Neuron (in vitro differentiated cells): ENCODE measurements around the gene KLC1.
"Not testable (repeated sequence)": the region's sequence is repeated elsewhere in the genome, so short reads cannot be mapped to it uniquely, and the experiment has no call there.

Experiments
- H2AFZ ChIP-seq: one replicate; pipeline ENCODE4 v1.6.1; 2013; ENCODE audit warnings: low read depth, mild to moderate bottlenecking, inconsistent platforms, low read length, moderate library complexity
- H3K27me3 ChIP-seq: one replicate; pipeline ENCODE4 v1.6.1; 2013; ENCODE audit warnings: low read length; ENCODE audit not compliant: insufficient read depth
- H3K36me3 ChIP-seq: one replicate; pipeline ENCODE4 v1.6.1; 2013; ENCODE audit warnings: low read length; ENCODE audit not compliant: insufficient read depth
- H3K4me1 ChIP-seq: one replicate; pipeline ENCODE4 v1.6.1; 2013; ENCODE audit warnings: low read length; ENCODE audit not compliant: insufficient read depth
- H3K4me3 ChIP-seq: 2 replicates; pipeline ENCODE4 v1.5.1; 2013; ENCODE audit warnings: mild to moderate bottlenecking, low read length, moderate library complexity
- H3K9me3 ChIP-seq: one replicate; pipeline ENCODE4 v1.6.1; 2013; ENCODE audit warnings: low read length

KLC1 gene

DNA sequence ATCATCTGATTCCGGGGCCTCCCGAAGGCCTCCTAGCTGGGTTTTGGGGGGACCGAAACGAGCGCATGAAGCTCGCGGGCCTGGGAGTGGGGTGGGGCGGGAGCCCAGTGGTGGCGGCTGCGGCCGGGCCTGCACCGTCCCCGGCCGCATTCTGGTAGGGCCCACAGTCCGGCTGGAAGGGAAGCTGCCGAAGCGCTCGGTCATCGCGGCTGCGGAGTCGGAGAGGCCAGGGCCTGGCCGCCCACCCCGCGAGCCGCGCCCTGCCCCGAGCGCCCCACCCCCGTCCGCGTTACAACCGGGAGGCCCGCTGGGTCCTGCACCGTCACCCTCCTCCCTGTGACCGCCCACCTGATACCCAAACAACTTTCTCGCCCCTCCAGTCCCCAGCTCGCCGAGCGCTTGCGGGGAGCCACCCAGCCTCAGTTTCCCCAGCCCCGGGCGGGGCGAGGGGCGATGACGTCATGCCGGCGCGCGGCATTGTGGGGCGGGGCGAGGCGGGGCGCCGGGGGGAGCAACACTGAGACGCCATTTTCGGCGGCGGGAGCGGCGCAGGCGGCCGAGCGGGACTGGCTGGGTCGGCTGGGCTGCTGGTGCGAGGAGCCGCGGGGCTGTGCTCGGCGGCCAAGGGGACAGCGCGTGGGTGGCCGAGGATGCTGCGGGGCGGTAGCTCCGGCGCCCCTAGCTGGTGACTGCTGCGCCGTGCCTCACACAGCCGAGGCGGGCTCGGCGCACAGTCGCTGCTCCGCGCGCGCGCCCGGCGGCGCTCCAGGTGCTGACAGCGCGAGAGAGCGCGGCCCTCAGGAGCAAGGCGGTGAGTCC lies at the start of gene KLC1:
Gene KLC1 (plus strand): TSS at position 528 of the 819 bp plus-strand sequence. CDS start 25,354 bp downstream, outside the sequence.
- no peaks in the 10 kb centered on the region for H3K9me3 ChIP-seq
- peaks cover 4% of the 10 kb centered on the region for H3K36me3 ChIP-seq
- H3K4me3 ChIP-seq, result peak within 1 kb of the TSS; percentile 98
- no peaks in the 10 kb centered on the region for H3K27me3 ChIP-seq
- H3K4me1 ChIP-seq, result peaks cover 13% of the 10 kb centered on the region
- H2AFZ ChIP-seq, result peak within 1 kb of the TSS; percentile 66

DNA sequence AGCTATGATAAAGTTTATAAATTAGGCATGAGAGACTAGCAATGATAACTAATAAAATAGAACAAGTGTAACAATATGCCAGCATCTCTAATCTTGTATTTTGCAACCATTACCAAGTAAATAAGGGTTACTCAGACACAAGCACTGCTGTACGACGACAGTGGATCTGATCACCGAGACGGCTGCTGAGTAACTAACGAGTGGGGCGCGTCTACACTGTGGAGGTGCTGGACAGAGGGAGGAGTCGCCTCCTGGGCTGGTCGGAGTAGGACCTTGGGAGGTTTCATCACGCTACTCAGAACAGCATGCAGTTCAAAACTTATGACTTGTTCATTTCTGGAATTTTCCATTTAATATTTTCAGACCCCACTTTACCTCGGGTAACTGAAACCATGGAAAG lies 47.8 kb upstream of the KLC1 start:
- Histone ChIP-seq H3K4me3 (no peak overlapping the region), H3K9me3 (peaks cover 3% of the 10 kb centered on the region), H3K4me1 (peaks cover 11% of the 10 kb centered on the region), H3K27me3 (no peaks in the 10 kb centered on the region), H2AFZ (no peak overlapping the region), H3K36me3 (peaks cover 43% of the 10 kb centered on the region)

DNA sequence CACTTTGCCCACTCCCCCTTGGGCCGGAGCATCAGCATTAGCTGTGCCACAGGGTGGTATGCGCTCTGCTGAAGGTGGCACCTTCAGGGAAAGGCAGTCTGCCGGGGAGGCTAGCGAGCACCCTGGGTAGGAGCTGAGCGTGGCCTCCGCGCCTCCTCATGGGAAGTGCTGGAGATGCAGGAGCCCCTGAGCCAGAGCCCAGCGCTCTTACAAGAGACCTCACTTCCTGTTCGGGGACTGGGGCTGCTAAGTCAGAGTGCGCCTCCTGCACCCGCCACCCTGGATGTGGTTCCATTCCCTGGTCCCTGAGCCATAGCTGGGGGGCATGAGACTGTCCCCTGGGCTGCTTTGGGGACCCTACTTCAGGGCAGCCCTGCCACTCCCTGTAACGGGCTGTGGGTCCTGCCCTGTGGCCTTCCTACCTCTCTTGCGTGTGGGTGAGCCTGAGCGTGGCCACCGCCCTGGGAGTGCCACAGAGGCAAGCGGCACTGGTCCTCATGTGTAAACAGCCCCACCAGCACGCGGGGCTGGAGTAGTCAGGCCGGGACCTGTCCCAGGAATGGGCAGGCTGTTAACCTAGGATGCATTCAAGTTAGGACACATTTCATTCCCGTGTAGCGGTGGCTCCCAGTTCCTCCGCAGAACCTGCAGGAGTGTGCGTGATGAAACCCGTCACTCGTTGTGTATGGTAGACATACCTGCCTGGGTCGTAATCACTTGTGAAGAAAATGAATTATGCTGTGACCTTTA lies 46.9 kb upstream of the KLC1 start:
- Histone ChIP-seq H3K4me3 (no peak overlapping the region), H3K36me3 (peaks cover 46% of the 10 kb centered on the region), H2AFZ (no peak overlapping the region), H3K27me3 (no peaks in the 10 kb centered on the region), H3K9me3 (peaks cover 3% of the 10 kb centered on the region), H3K4me1 (peaks cover 2% of the 10 kb centered on the region)

DNA sequence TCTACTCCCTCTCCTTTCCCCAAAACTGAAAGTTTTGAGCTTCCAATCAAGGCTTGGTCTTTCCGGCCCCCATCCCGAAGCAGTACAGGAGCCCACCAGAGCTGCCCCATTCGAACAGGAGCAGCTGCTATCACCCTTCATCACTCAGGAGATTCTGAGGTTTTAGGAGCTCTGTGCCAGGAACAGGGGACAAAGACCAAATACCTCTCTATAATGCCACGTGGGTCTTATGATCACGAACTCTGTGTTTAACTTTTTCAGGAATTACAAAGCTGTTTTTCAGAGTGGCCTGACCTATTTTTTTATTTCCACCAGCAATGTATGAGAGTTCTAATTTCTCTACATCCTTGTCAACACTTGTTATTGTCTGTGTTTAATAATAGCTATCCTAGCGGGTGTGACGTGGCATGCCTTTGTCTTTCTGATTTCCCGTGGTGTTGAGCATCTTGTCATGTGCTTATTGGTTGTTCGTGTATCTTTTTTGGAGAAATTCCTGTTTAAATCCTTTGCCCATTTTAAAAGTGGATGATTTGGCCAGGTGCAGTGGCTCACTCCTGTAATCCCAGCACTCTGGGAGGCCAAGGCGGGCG lies 44.6 kb upstream of the KLC1 start:
- Histone ChIP-seq H2AFZ (no peak overlapping the region), H3K9me3 (peaks cover 3% of the 10 kb centered on the region), H3K4me1 (no peaks in the 10 kb centered on the region), H3K4me3 (no peak overlapping the region), H3K27me3 (no peaks in the 10 kb centered on the region), H3K36me3 (peaks cover 41% of the 10 kb centered on the region)

DNA sequence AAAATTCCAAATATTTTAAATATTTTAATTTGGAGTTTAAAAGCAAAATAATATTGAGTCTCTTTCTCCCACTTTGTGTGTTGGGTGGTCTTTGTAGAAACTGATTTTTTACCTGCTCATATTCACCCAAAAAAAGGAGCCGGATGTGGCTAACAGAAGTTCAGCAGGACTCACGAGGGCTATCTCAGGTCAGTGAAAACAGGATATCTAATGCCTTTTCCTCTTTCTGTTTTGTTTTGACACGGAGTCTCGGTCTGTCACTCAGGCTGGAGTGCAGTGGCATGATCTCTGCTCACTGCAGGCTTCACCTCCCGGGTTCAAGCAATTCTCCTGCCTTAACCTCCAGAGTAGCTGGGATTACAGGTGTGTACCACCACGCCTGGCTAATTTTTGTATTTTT lies 35.4 kb upstream of the KLC1 start:
- no peaks in the 10 kb centered on the region for H3K27me3 ChIP-seq
- no peaks in the 10 kb centered on the region for H3K9me3 ChIP-seq
- peaks cover 22% of the 10 kb centered on the region for H3K36me3 ChIP-seq
- peak overlapping the region; percentile 14 for H2AFZ ChIP-seq
- no peak overlapping the region for H3K4me3 ChIP-seq
- H3K4me1 ChIP-seq, result peaks cover 21% of the 10 kb centered on the region

DNA sequence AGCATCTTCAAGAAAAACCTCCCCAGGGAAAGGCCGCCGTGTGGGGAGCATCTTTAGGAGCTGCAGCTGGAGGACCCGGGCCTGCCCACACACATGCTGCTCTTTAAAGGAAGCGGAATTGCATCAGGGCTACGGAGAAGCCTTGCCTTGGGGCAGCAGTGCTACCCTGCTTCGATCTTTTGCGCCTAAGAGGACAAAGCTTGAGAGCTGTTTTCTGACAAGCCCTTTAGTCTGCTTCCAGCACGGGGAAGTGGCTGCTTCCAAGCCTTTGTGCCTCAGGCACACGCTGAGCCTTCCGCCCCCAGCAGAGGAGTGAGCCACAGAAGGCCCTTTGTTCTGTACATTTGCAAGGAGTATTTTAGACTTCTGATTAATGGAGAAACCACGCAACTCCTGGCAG lies 34.7 kb upstream of the KLC1 start:
- Histone ChIP-seq H3K4me3 (peak overlapping the region; percentile 11), H3K27me3 (no peaks in the 10 kb centered on the region), H3K4me1 (peaks cover 21% of the 10 kb centered on the region), H2AFZ (peak overlapping the region; percentile 14), H3K36me3 (peaks cover 16% of the 10 kb centered on the region), H3K9me3 (no peaks in the 10 kb centered on the region)

DNA sequence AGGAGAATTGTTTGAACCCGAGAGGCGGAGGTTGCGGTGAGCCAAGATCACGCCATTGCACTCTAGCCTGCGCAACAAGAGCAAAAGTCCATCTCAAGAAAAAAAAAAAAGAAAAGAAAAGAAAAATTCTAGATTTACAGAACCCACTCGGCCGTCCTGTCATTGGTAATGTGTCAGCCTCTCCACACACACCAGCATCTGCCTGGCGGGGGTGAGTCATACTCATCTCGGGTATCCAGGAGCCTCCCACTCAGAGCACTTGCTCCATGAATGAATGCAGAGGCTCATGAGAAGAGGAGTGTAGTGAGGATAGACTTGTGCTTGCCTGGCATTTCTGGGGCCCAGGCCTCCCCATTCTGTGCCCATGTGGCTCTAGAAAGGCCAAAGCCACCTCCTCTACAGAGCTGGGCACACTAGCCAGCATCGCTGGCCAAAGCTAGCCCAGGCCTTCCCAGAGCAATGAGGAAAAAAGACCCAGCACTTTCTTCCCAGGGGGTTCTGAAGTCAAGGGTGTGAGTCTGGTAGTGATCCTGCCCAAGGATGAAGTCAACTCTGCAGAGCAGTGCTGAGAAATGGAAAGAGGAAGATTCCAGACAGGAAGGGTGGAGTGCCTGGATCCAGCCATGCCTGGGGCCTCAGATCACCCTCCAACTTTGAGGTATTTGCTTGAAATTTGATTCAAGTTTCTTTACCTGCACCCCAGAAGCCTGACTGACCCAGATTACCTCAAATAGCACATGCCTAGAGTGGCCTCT lies 31.2 kb upstream of the KLC1 start:
- no peak overlapping the region for H3K4me3 ChIP-seq
- H3K27me3 ChIP-seq, result no peaks in the 10 kb centered on the region
- H3K36me3 ChIP-seq, result no peaks in the 10 kb centered on the region
- no peak overlapping the region for H2AFZ ChIP-seq
- H3K4me1 ChIP-seq, result peaks cover 21% of the 10 kb centered on the region
- H3K9me3 ChIP-seq, result no peaks in the 10 kb centered on the region

DNA sequence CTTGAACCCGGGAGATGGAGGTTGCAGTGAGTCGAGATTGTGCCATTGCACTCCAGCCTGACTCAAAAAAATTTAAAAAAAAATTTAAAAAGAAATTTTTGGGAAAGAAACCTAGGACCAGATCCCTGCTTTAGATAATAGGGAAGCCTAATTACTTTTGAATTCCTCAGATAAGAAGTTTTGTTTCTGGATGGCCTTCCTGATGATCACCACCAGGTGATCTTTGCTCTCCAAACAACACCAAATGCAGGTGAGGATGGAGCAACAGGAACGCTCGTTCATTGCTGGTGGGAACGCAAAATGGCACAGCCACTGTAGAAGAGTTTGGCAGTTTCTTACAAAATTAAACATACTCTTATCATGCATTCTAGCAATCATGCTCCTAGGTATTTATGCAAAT lies 28.5 kb upstream of the KLC1 start:
- H3K9me3 ChIP-seq, result no peaks in the 10 kb centered on the region
- no peaks in the 10 kb centered on the region for H3K27me3 ChIP-seq
- H3K4me1 ChIP-seq, result no peaks in the 10 kb centered on the region
- H3K36me3 ChIP-seq, result no peaks in the 10 kb centered on the region
- no peak overlapping the region for H3K4me3 ChIP-seq
- no peak overlapping the region for H2AFZ ChIP-seq

DNA sequence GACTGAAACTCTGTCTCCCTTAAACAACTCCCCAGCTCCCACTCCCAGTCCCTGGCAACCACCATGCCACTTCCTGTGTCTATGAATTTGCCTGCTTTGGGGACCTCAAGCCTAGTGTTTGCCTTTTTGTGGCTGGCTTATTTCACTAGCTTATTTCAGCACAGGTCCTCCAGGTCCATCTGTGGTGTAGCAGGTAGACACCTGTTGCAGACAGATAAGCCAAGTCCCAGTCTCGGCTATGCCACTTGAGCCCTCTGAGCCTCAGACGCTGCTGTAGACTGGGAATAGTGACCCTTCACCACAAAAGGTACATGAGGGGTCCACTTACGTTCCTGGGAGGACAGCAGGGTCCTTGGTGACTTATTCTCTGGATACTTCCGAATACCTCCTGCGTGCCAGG lies 24.4 kb upstream of the KLC1 start:
- Histone ChIP-seq H3K36me3 (no peaks in the 10 kb centered on the region), H2AFZ (no peak overlapping the region), H3K4me1 (peaks cover 3% of the 10 kb centered on the region), H3K9me3 (no peaks in the 10 kb centered on the region), H3K27me3 (no peaks in the 10 kb centered on the region), H3K4me3 (no peak overlapping the region)

DNA sequence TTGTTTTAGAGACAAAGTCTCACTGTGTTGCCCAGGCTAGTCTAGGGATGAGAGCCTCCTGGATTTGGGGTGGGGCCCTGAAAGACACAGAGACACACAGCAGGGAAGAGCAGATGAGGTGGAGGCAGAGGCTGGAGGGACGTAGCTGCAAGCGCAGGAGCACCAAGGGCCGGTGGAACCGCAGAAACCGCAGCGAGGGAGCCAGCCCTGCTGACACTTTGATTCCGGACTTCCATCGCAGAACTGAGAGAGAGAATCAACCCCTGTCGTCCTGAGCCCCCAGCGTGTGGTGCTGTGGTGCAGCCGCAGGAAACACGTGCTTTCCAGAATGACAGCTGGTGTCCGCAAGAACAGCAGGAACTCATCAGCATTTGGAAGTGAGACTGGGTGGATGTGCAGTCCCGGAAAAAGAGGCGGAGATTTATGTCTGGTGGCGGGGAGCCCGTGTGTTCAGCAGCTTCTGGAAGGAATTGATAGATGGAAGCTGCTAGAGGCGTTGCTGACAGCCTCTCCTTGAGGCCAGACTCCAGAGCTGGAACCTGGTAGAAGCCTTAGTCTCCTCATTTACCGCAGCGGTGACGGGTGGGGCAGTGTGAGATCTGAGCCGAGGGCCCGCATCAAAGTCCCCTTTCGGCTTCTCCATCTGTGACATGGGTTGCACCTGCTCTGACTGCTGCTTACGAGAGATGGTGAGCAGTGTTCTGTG lies 21.9 kb upstream of the KLC1 start:
- peaks cover 3% of the 10 kb centered on the region for H3K4me1 ChIP-seq
- H3K4me3 ChIP-seq, result no peak overlapping the region

DNA sequence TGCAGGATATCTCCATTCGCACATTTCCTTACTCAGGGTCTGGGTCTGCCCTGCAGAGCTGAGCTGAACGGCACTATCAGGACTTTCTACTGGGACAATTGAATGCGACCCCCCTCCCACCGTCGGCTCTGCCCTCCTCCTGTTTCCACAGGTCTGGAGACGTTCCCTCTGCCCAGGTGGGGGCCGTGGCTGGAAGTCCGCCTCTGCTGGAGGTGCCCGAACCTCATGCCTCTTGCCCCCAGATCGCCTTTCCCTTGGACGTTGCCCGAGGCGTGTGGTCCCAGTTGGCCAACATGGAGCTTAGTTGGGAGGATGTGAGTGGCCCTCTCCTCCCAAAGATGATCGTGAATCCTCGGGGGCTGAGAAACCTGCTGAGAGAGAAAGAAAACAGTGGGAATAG lies 21.2 kb upstream of the KLC1 start:
- Histone ChIP-seq H3K4me1 (peaks cover 3% of the 10 kb centered on the region), H3K4me3 (no peak overlapping the region), H2AFZ (no peak overlapping the region), H3K27me3 (no peaks in the 10 kb centered on the region), H3K36me3 (no peaks in the 10 kb centered on the region), H3K9me3 (peaks cover 7% of the 10 kb centered on the region)

More for the DNA sequence above, 21.9 kb upstream of the KLC1 start:
- Histone ChIP-seq H3K27me3 (no peaks in the 10 kb centered on the region), H3K36me3 (no peaks in the 10 kb centered on the region), H3K9me3 (peaks cover 7% of the 10 kb centered on the region), H2AFZ (no peak overlapping the region)

DNA sequence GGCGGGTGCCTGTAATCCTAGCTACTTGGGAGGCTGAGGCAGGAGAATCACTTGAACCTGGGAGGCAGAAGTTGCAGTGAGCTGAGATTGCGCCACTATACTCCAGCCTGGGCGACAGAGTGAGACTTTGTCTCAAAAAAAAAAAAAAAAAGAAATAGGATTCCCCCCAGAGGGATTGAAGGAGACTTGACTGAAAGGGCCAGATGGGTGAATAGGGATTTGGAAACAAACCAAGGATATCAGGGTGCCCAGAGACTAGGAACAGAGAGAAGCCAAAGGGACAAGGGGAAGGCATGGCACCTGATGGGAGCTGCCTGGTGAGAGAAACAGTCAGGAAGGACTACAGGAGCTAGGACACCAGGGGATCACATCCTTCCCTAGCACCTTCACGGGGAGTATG lies 19.9 kb upstream of the KLC1 start:
- not testable (repeated sequence) for H3K36me3 ChIP-seq, H3K4me1 ChIP-seq, H2AFZ ChIP-seq, H3K4me3 ChIP-seq, H3K9me3 ChIP-seq, H3K27me3 ChIP-seq
